Esophagus muscularis mucosa (tissue), 4 donors: ENCODE data around the gene TMEM222.

Experiments
- CTCF ChIP-seq, 3 experiments: fragments of 200-600 bp in 2 of 3; fragments of 450-650 bp in 1 of 3; sonication (generic) in 2 of 3; IDR thresholded peaks; one replicate each; pipeline ENCODE4 v1.5.1; 2017 to 2019; ENCODE audit warnings: antibody characterized with exemption in 3 of 3, mild to moderate bottlenecking in 2 of 3, moderate library complexity in 1 of 3
- EP300 ChIP-seq: sonication (generic); formaldehyde crosslinking; IDR thresholded peaks from one replicate; pipeline ENCODE4 v1.6.1; 2017; ENCODE audit warnings: antibody characterized with exemption
- POLR2AphosphoS5 ChIP-seq, 2 donors: sonication (generic); formaldehyde crosslinking; IDR thresholded peaks; one replicate each; pipeline ENCODE4 v1.6.1; 2017; ENCODE audit warnings: antibody characterized with exemption in 2 of 2

DNA sequence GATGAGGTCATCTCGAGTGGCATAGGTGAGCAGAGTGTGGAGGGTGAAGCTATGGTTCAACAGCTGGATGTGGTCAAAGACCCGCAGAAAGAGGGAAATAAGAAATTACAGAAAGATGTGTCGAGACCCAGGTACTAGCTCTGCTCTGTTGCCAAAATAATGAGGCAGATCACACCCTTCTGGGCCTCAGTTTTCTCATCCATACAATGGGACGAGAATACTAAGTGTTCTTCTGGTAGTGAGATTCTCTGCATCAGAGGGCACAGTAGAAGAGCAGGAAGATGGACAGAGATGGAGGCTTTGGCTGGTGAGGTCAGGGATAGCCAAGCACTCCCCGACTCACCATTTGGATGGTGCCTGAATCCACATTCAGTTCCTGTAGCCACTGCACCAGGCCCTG is 33.7 kb downstream of the TMEM222 start:
- TF ChIP-seq CTCF (IDR thresholded peaks at IDR 0.05) (no peak), POLR2AphosphoS5 (IDR thresholded peaks at IDR 0.05) (no peak), EP300 (no peak)
